Mammary epithelial cell (primary cell): ENCODE results near the gene CDC16.

Source experiments
- CTCF ChIP-seq, 2 donors: IDR thresholded peaks in 1 of 2; conservative IDR thresholded peaks in 1 of 2; 2 replicates each; pipeline ENCODE4 v1.5.1; 2011 to 2012; ENCODE audit warnings: inconsistent platforms in 2 of 2, low read length in 2 of 2, mild to moderate bottlenecking in 2 of 2, control low read depth in 1 of 2, low read depth in 1 of 2; ENCODE audit not compliant: insufficient read depth in 1 of 2; ENCODE audit errors: extremely low read depth in 1 of 2
- EZH2 ChIP-seq: IDR thresholded peaks from 2 replicates; pipeline ENCODE4 v1.6.1; 2012; ENCODE audit warnings: low read length, inconsistent platforms, borderline replicate concordance

DNA sequence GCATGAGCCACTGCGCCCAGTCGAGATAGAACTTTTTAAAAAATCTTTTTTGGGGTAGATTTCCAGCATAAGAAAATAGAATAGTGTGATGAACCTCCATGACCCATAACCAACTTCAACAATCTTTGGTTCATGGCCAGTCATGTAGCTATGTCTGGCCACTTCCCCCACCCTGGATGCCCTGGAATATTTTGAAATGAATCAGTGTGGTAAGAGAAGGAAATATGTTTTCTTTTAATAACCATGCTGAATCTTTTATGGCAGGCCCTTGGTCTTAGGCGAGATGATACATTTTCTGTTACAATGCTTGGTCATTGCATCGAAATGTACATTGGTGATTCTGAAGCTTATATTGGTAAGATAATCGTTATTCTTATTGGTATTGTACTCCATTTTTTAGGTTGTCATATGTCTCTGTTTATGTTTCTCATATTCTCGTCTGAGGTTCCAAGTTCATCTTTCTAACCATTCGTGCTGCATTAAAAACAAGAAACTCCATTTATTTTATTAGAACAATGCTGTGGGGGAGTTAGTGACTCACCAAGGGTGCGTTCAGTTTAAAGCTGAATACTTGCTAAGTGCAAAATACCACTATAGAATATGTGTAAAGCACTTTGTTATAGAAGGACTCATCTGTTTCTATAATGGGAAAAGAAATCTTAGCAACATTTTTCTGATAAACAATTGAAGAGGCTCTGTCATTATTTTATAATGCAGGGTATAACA, 30.4 kb downstream of the CDC16 start:
- TF ChIP-seq CTCF (conservative IDR thresholded peaks at IDR 0.05 in 1 of 2, IDR thresholded peaks at IDR 0.05 in 1 of 2; ENCODE audit: extremely low read depth in 1 of 2, insufficient read depth in 1 of 2, low read depth in 1 of 2, low read length in 2 of 2), result no peak
- no peak for TF ChIP-seq EZH2
